GM12878 (cell line): ENCODE measurements around the gene NOS1AP. TPM values are rescaled to one million over a fixed set of nuclear protein-coding genes. Genes with fewer than 3 reads are reported as not detected.

Experiments
- ATAC-seq: fragments of 200-7000 bp; cut with Tn5 transposase; 3 replicates; pipeline ENCODE4 v1.9.1; 2020; ENCODE audit warnings: mild to moderate bottlenecking, moderate library complexity
- BruUV-seq: library from RNA; stranded (reverse); fragments of 400-500 nt; replicated peaks from 2 replicates; lab custom pipeline; 2021; lab: Mats Ljungman, UMichigan
- CTCF ChIA-PET: fragments of 300-600 bp; sonication (Branson Sonifier 250); formaldehyde crosslinking; extraction: SDS; loops from one replicate; lab custom pipeline; 2021; ENCODE audit warnings: inconsistent platforms; lab: Yijun Ruan, JAX
- POLR2A ChIA-PET: fragments of 350-600 bp; formaldehyde crosslinking; extraction: SDS; loops from one replicate; lab custom pipeline; 2021; ENCODE audit warnings: inconsistent platforms; lab: Charles Lee
- RAD21 ChIA-PET: fragments of 300-600 bp; sonication (Branson Sonifier 250); formaldehyde crosslinking; loops from one replicate; lab custom pipeline; 2023; ENCODE audit warnings: antibody characterized with exemption; ENCODE audit not compliant: unreplicated experiment; lab: Charles Lee
- SMC1A ChIA-PET: fragments of 300-600 bp; sonication (Branson Sonifier 250); formaldehyde crosslinking; loops from one replicate; lab custom pipeline; 2023; ENCODE audit not compliant: unreplicated experiment, uncharacterized antibody; lab: Charles Lee
- DNase-seq: peaks from one replicate; pipeline ENCODE4 v3.0.0-alpha.2; 2011; ENCODE audit warnings: low read depth, low spot score
- FAIRE-seq: peaks from 3 replicates; lab custom pipeline; 2011; peaks lifted over from hg19 to GRCh38; lab: Jason Lieb, UNC
- H2AFZ ChIP-seq: 2 replicates; pipeline ENCODE4 v1.6.0; 2011; ENCODE audit warnings: low read depth, low read length, control low read depth; ENCODE audit not compliant: control insufficient read depth
- H3K27ac ChIP-seq: 2 replicates; pipeline ENCODE4 v1.5.1; 2011; ENCODE audit warnings: control low read depth; ENCODE audit not compliant: control insufficient read depth, insufficient read depth
- H3K27me3 ChIP-seq, 2 experiments: replicated peaks in 1 of 2; 2 replicates each; pipeline versions ENCODE4 v1.6.0 to v1.6.1; 2011; ENCODE audit warnings: low read length in 1 of 2; ENCODE audit not compliant: control insufficient read depth in 2 of 2, insufficient read depth in 2 of 2
- H3K36me3 ChIP-seq, 2 experiments: 2 replicates each; pipeline ENCODE4 v1.5.1; 2011; ENCODE audit warnings: low read length in 1 of 2; ENCODE audit not compliant: control insufficient read depth in 2 of 2, insufficient read depth in 2 of 2
- H3K4me1 ChIP-seq: 2 replicates; pipeline ENCODE4 v1.6.1; 2011; ENCODE audit warnings: mild to moderate bottlenecking, low read length, moderate library complexity, mixed read lengths; ENCODE audit not compliant: control insufficient read depth, insufficient read depth
- H3K4me2 ChIP-seq: 2 replicates; pipeline ENCODE4 v1.6.0; 2011; ENCODE audit warnings: control low read depth; ENCODE audit not compliant: control insufficient read depth, insufficient read depth
- H3K4me3 ChIP-seq: fragments of 200-600 bp; sonication (generic); 2 replicates; pipeline ENCODE4 v1.5.1; 2016
- H3K79me2 ChIP-seq: 2 replicates; pipeline ENCODE4 v1.6.0; 2011; ENCODE audit warnings: low read length; ENCODE audit not compliant: control insufficient read depth, insufficient read depth
- H3K9ac ChIP-seq: 2 replicates; pipeline ENCODE4 v1.8.0; 2011; ENCODE audit warnings: low read length, control low read depth, mixed read lengths; ENCODE audit not compliant: control insufficient read depth, insufficient read depth
- H3K9me3 ChIP-seq: replicated peaks from 3 replicates; pipeline ENCODE4 v1.5.1; 2011; ENCODE audit warnings: mild to moderate bottlenecking, low read length; ENCODE audit not compliant: control insufficient read depth, insufficient read depth
- H4K20me1 ChIP-seq: 2 replicates; pipeline ENCODE4 v1.6.0; 2011; ENCODE audit not compliant: control insufficient read depth, insufficient read depth
- BHLHE40 ChIP-seq, 2 experiments: fragments of 450-650 bp in 1 of 2; IDR thresholded peaks; 2 replicates each; pipeline ENCODE4 v1.6.1; 2011 to 2017; ENCODE audit warnings: low read depth in 2 of 2, borderline replicate concordance in 1 of 2, improper control_type of control experiment in 1 of 2, low read length in 1 of 2, mild to moderate bottlenecking in 1 of 2
- CUX1 ChIP-seq: IDR thresholded peaks from 2 replicates; pipeline ENCODE4 v1.6.1; 2012; ENCODE audit warnings: improper control_type of control experiment, low read depth, low read length; ENCODE audit not compliant: insufficient replicate concordance
- HDAC6 ChIP-seq: fragments of 200-600 bp; sonication (generic); IDR thresholded peaks from one replicate; pipeline ENCODE4 v1.8.0; 2017; ENCODE audit warnings: antibody characterized with exemption; ENCODE audit not compliant: unreplicated experiment
- JUND ChIP-seq: IDR thresholded peaks from 2 replicates; pipeline ENCODE4 v1.6.1; 2012; ENCODE audit warnings: low read depth, mild to moderate bottlenecking, low read length, improper control_type of control experiment, moderate library complexity
- MEF2A ChIP-seq: IDR thresholded peaks from 2 replicates; pipeline ENCODE4 v1.6.1; 2011; ENCODE audit warnings: low read depth, mild to moderate bottlenecking, low read length, moderate library complexity; ENCODE audit not compliant: insufficient read depth
- MTA3 ChIP-seq: IDR thresholded peaks from 2 replicates; pipeline ENCODE4 v1.6.1; 2012; ENCODE audit warnings: low read length, inconsistent platforms, borderline replicate concordance
- MYB ChIP-seq: fragments of 150-350 bp; IDR thresholded peaks from 2 replicates; pipeline ENCODE4 v1.6.1; 2014; ENCODE audit warnings: mild to moderate bottlenecking, low read depth, low read length, borderline replicate concordance
- PRDM15 ChIP-seq: fragments of 450-650 bp; formaldehyde crosslinking; IDR thresholded peaks from 2 replicates; pipeline ENCODE4 v1.4.0; 2020; ENCODE audit warnings: mild to moderate bottlenecking, moderate library complexity
- SREBF2 ChIP-seq: IDR thresholded peaks from 2 replicates; pipeline ENCODE4 v1.6.1; 2012; ENCODE audit warnings: mild to moderate bottlenecking, low read length
- ZNF217 ChIP-seq: fragments of 450-650 bp; IDR thresholded peaks from 2 replicates; pipeline ENCODE4 v1.6.1; 2017; ENCODE audit warnings: antibody characterized with exemption, mild to moderate bottlenecking
- ZSCAN29 ChIP-seq: fragments of 450-650 bp; IDR thresholded peaks from 2 replicates; pipeline ENCODE4 v1.6.1; 2017; ENCODE audit warnings: mild to moderate bottlenecking, moderate library complexity
- ZZZ3 ChIP-seq: IDR thresholded peaks from 2 replicates; pipeline ENCODE4 v1.6.1; 2011; ENCODE audit warnings: low read depth; ENCODE audit not compliant: control insufficient read depth, insufficient read length
- WGBS: methylation state at CpG from one replicate; pipeline ENCODE4 v1.1.6; 2016; ENCODE audit warnings: low lambda C conversion rate; ENCODE audit not compliant: insufficient replicate concordance, insufficient coverage; ENCODE audit errors: missing lambda C conversion rate; 5-methylcytosine and 5-hydroxymethylcytosine counted together
- in situ Hi-C: fragments of 300-500 bp; cut with MboI; formaldehyde crosslinking; loops from 9 replicates; pipeline ENCODE4 v1.14.3; 2018; ENCODE audit warnings: mixed read lengths
- intact Hi-C: fragments of 100-400 bp; cut with micrococcal nuclease; formaldehyde crosslinking; loops from one replicate; pipeline ENCODE4 v1.14.2; 2022; ENCODE audit not compliant: unreplicated experiment
- polyA plus RNA-seq, 11 experiments: library from polyadenylated mRNA; depleted of rRNA in 4 of 11; unstranded in 6 of 11; stranded (reverse) in 5 of 11; fragments of >200 nt; fragmentation: Nextera tagmentation in 4 of 11; fragmentation: Illumina TruSeq in 1 of 11; extraction: Ambion mirVana in 4 of 11; extraction: Trizol in 1 of 11; gene quantifications; 1 replicate in 1 of 11; 2 replicates in 10 of 11; pipeline versions ENCODE4 v1.2.1 to v1.2.3, GENCODE V29; 2011 to 2016; ENCODE audit warnings: inconsistent platforms in 2 of 11, missing spikeins in 2 of 11, low read depth in 1 of 11
- total RNA-seq, 4 experiments: library from RNA; depleted of rRNA in 3 of 4; stranded (reverse); fragments of >200 nt in 3 of 4; fragmentation: Illumina TruSeq in 1 of 4; extraction: Trizol in 1 of 4; gene quantifications; 2 replicates each; pipeline versions ENCODE4 v1.2.1 to v1.2.3, GENCODE V29; 2013 to 2021

Gene NOS1AP
- total and polyA plus RNA-seq, 10 of the 15 experiments (the other 5 are each of a cell fraction or from before 2014, with no cell fraction given): 0.03 to 0.15 TPM; not detected in 8

DNA sequence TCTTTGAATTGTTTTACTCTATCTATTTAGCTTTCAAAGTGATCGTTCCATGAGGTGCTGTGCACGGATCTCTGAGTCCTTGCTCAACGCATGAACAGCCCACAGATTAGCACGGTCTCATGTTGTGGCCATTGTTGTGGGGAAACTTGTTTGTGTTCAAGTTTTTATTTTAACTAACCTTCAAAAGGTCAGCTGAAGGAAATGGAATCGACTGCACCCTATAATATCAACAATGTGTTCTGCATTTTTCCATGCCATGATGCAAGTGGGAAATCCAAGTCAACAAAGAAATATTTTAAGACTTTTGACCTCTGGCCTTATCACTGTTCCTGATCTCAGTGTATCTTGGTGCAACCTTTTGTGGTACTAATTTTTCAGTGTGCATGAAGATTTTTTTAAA is 336.3 kb downstream of the NOS1AP start:
- H3K4me3 ChIP-seq: no peak overlapping the region
- WGBS: 26% methylated on average over 5 of the region's 5 CpGs

More for the DNA sequence above, 336.3 kb downstream of the NOS1AP start:
- H3K9me3 ChIP-seq: no peaks in the 10 kb centered on the region
- DNase-seq: no peak
- RAD21 ChIA-PET: no interaction called here
- FAIRE-seq: no peak
- BruUV-seq: no TSS peak
- in situ Hi-C loops: no loop called here
- H2AFZ ChIP-seq: no peak overlapping the region
- TF ChIP-seq CUX1 (no peak), ZNF217 (no peak), ZZZ3 (no peak), BHLHE40 (IDR thresholded peaks at IDR 0.05; ENCODE audit: borderline replicate concordance in 1 of 2, low read depth in 2 of 2, low read length in 1 of 2) (no peak), MYB (no peak), PRDM15 (CRISPR knock-in tag) (no peak), ZSCAN29 (no peak), SREBF2 (no peak), MTA3 (no peak), JUND (no peak), MEF2A (no peak), HDAC6 (no peak)
- TF ChIP-seq, all 136 proteins: peak for 0
- Histone ChIP-seq H3K27me3 (no peaks in the 10 kb centered on the region; a peak in 2 of 4 replicates), H3K4me2 (no peak overlapping the region), H3K27ac (no peak overlapping the region), H4K20me1 (no peaks in the 10 kb centered on the region), H3K9ac (no peak overlapping the region), H3K36me3 (no peaks in the 10 kb centered on the region), H3K79me2 (no peaks in the 10 kb centered on the region), H3K4me1 (no peaks in the 10 kb centered on the region)
- ATAC-seq: no peak
- POLR2A ChIA-PET: no interaction called here
- SMC1A ChIA-PET: no interaction called here
- intact Hi-C loops: no loop called here
- CTCF ChIA-PET: no interaction called here
